HG02642 (cell line): ENCODE data around the gene OR12D2.
"Not testable (repeated sequence)": the region's sequence is repeated elsewhere in the genome, so short reads cannot be mapped to it uniquely, and the experiment has no call there.

Source experiments
- ATAC-seq: cut with Tn5 transposase; IDR thresholded peaks from one replicate; pipeline ENCODE4 v1.9.1; 2021; ENCODE audit warnings: mild to moderate bottlenecking; ENCODE audit not compliant: unreplicated experiment, poor library complexity

OR12D2 gene

GRCh38 chr6:29395331-29395730 lies at the start of gene OR12D2:
OR12D2 (plus strand) TSS chr6:29395631; CDS start chr6:29396700, 1,069 bp downstream.
- ATAC-seq = no peak

- not testable (repeated sequence) for ATAC-seq
These were observed 46.1 kb upstream of the OR12D2 start for GRCh38 chr6:29349348-29349747.

GRCh38 chr6:29354980-29355379 lies 40.5 kb upstream of the OR12D2 start:
- ATAC-seq = no peak

- no peak for ATAC-seq
These were observed 39.8 kb upstream of the OR12D2 start for GRCh38 chr6:29355603-29356002.

- no peak for ATAC-seq
These were observed 26.7 kb upstream of the OR12D2 start, which contains the start of gene OR5V1 for GRCh38 chr6:29368765-29369164. OR5V1 (minus strand) TSS chr6:29368865; CDS start chr6:29356195, 12,670 bp downstream.

GRCh38 chr6:29375191-29375590 lies 20.2 kb upstream of the OR12D2 start, which contains the start of gene OR12D3:
OR12D3 (minus strand) TSS chr6:29375291; CDS start chr6:29375287, 4 bp downstream.
- ATAC-seq = no peak

- ATAC-seq = no peak
These were observed 19.4 kb upstream of the OR12D2 start for GRCh38 chr6:29376003-29376402.

GRCh38 chr6:29388533-29388932 lies 6.9 kb upstream of the OR12D2 start:
- no peak for ATAC-seq

GRCh38 chr6:29399525-29399924 lies 4.1 kb downstream of the OR12D2 start:
- no peak for ATAC-seq

- ATAC-seq = no peak
These were observed 8.4 kb downstream of the OR12D2 start for GRCh38 chr6:29403801-29404200.

- ATAC-seq = no peak
These were observed 19.2 kb downstream of the OR12D2 start, which contains the start of gene OR12D1 for GRCh38 chr6:29414588-29414987. OR12D1 (plus strand) TSS chr6:29414928.

- no peak for ATAC-seq
These were observed 24.1 kb downstream of the OR12D2 start for GRCh38 chr6:29419516-29419915.

GRCh38 chr6:29424168-29424567 lies 28.7 kb downstream of the OR12D2 start:
- no peak for ATAC-seq

GRCh38 chr6:29424575-29424974 lies 29.1 kb downstream of the OR12D2 start:
- no peak for ATAC-seq

- ATAC-seq = no peak
These were observed 29.6 kb downstream of the OR12D2 start for GRCh38 chr6:29425075-29425474.

- ATAC-seq = no peak
These were observed 31.2 kb downstream of the OR12D2 start for GRCh38 chr6:29426654-29427053.

- ATAC-seq = not testable (repeated sequence)
These were observed 41.3 kb downstream of the OR12D2 start for GRCh38 chr6:29436730-29437129.

GRCh38 chr6:29439006-29439405 lies 43.6 kb downstream of the OR12D2 start, which contains the start of gene OR10C1:
OR10C1 (plus strand) TSS chr6:29439306; CDS start chr6:29440016, 710 bp downstream.
- ATAC-seq = no peak

- no peak for ATAC-seq
These were observed 47.3 kb downstream of the OR12D2 start for GRCh38 chr6:29442719-29443118.

- not testable (repeated sequence) for ATAC-seq
These were observed 48.6 kb downstream of the OR12D2 start for GRCh38 chr6:29444031-29444430.
